Activated naive CD8-positive, alpha-beta T cell treated with anti-CD3 and anti-CD28 coated beads, Interleukin-2, amount 10 ng/mL, durations not matched to agents 7 days and 5 days (primary cell): Measurements from ENCODE around the gene ZNF586. TPM values are rescaled to one million over a fixed set of nuclear protein-coding genes. Genes with fewer than 3 reads are reported as not detected.
A peak's percentile ranks its signal among the peaks of the same experiment; 100 is the strongest.
"Not testable (repeated sequence)": the region's sequence is repeated elsewhere in the genome, so short reads cannot be mapped to it uniquely, and the experiment has no call there.

Experiments used
- ATAC-seq: fragments of 150-1000 bp; cut with Tn5 transposase; one replicate; pipeline ENCODE4 v1.10.0; 2021; ENCODE audit warnings: low read depth, moderate library complexity
- POLR2A ChIA-PET: fragments of 350-600 bp; sonication (Branson Sonifier 250); formaldehyde crosslinking; loops from one replicate; lab custom pipeline; 2021; ENCODE audit warnings: antibody characterized with exemption; lab: Charles Lee
- DNase-seq: peaks from one replicate; pipeline ENCODE4 v3.0.0; 2021
- H3K27ac Mint-ChIP-seq: one replicate; pipeline ENCODE4 v1.8.0; 2022; ENCODE audit warnings: mild to moderate bottlenecking, mixed read lengths
- H3K27me3 Mint-ChIP-seq: one replicate; pipeline ENCODE4 v1.8.0; 2022; ENCODE audit warnings: mild to moderate bottlenecking, moderate library complexity, mixed read lengths
- H3K36me3 Mint-ChIP-seq: one replicate; pipeline ENCODE4 v1.8.0; 2021; ENCODE audit warnings: mild to moderate bottlenecking, mixed read lengths
- H3K4me1 Mint-ChIP-seq: one replicate; pipeline ENCODE4 v1.8.0; 2021; ENCODE audit warnings: mixed read lengths
- H3K4me3 Mint-ChIP-seq: one replicate; pipeline ENCODE4 v1.8.0; 2022; ENCODE audit warnings: mild to moderate bottlenecking, moderate library complexity, mixed read lengths
- H3K9me3 Mint-ChIP-seq: one replicate; pipeline ENCODE4 v1.8.0; 2021; ENCODE audit warnings: mixed read lengths
- total RNA-seq, 2 experiments: library from RNA; stranded (reverse); gene quantifications; one replicate each; pipeline ENCODE4 v1.2.3, GENCODE V29; 2021

The ZNF586 gene
- total RNA-seq, 2 experiments from 2014 or later, result 29.0 to 29.2 TPM

- Mint-ChIP-seq H3K36me3 (peaks cover 62% of the 10 kb centered on the region), H3K4me3 (peak overlapping the region; percentile 49), H3K9me3 (peaks cover 30% of the 10 kb centered on the region), H3K4me1 (peaks cover 26% of the 10 kb centered on the region), H3K27ac (peak overlapping the region; percentile 62), H3K27me3 (no peaks in the 10 kb centered on the region)
- ATAC-seq (no peak), DNase-seq (no peak)
- POLR2A ChIA-PET, result no interaction called here
Measured at GRCh38 chr19:57771417-57771816, 1.9 kb downstream of the ZNF586 start.

- POLR2A ChIA-PET, result no interaction called here
- no peak for ATAC-seq
- Mint-ChIP-seq H3K27ac (no peak overlapping the region), H3K4me1 (peaks cover 27% of the 10 kb centered on the region), H3K27me3 (no peaks in the 10 kb centered on the region), H3K9me3 (peaks cover 35% of the 10 kb centered on the region), H3K36me3 (peaks cover 76% of the 10 kb centered on the region), H3K4me3 (peak overlapping the region; percentile 33)
- no peak for DNase-seq
Measured at GRCh38 chr19:57773488-57773887, 4.0 kb downstream of the ZNF586 start.

- peaks cover 89% of the 10 kb centered on the region for H3K36me3 Mint-ChIP-seq
- DNase-seq (no peak), ATAC-seq (no peak)
- POLR2A ChIA-PET, result no interaction called here
- H3K27me3 Mint-ChIP-seq, result no peaks in the 10 kb centered on the region
- no peak overlapping the region for H3K27ac Mint-ChIP-seq
- peaks cover 59% of the 10 kb centered on the region for H3K9me3 Mint-ChIP-seq
- peaks cover 14% of the 10 kb centered on the region for H3K4me1 Mint-ChIP-seq
- no peak overlapping the region for H3K4me3 Mint-ChIP-seq
Measured at GRCh38 chr19:57776764-57777296, 7.4 kb downstream of the ZNF586 start.

GRCh38 chr19:57778336-57778735 lies 8.9 kb downstream of the ZNF586 start:
- DNase-seq (no peak), ATAC-seq (no peak)
- Mint-ChIP-seq H3K4me3 (no peak overlapping the region), H3K4me1 (peaks cover 6% of the 10 kb centered on the region), H3K9me3 (peaks cover 53% of the 10 kb centered on the region), H3K27ac (no peak overlapping the region), H3K36me3 (peaks cover 80% of the 10 kb centered on the region), H3K27me3 (no peaks in the 10 kb centered on the region)
- POLR2A ChIA-PET, result interaction anchor here (0.7 kb wide), 1 partner anchor 26 kb away, joined by 3 read pairs; no protein-coding TSS in a partner anchor

- H3K4me3 Mint-ChIP-seq, result no peak overlapping the region
- DNase-seq, result no peak
- no peak overlapping the region for H3K27ac Mint-ChIP-seq
- POLR2A ChIA-PET, result no interaction called here
- peaks cover 49% of the 10 kb centered on the region for H3K9me3 Mint-ChIP-seq
- H3K36me3 Mint-ChIP-seq, result peaks cover 79% of the 10 kb centered on the region
- H3K4me1 Mint-ChIP-seq, result peaks cover 2% of the 10 kb centered on the region
- H3K27me3 Mint-ChIP-seq, result no peaks in the 10 kb centered on the region
- no peak for ATAC-seq
Measured at GRCh38 chr19:57779220-57779845, 9.9 kb downstream of the ZNF586 start.

GRCh38 chr19:57786286-57786685 lies 16.8 kb downstream of the ZNF586 start:
- Mint-ChIP-seq H3K9me3 (peaks cover 32% of the 10 kb centered on the region), H3K27ac (no peak overlapping the region)
- POLR2A ChIA-PET, result interaction anchor here (0.7 kb wide), 1 partner anchor 122 kb away, joined by 3 read pairs; no protein-coding TSS in a partner anchor

GRCh38 chr19:57786906-57787305 lies 17.4 kb downstream of the ZNF586 start:
- Mint-ChIP-seq H3K27ac (no peak overlapping the region), H3K9me3 (peaks cover 29% of the 10 kb centered on the region), H3K27me3 (no peaks in the 10 kb centered on the region), H3K36me3 (peaks cover 75% of the 10 kb centered on the region), H3K4me3 (no peak overlapping the region), H3K4me1 (peaks cover 11% of the 10 kb centered on the region)
- ATAC-seq (no peak), DNase-seq (no peak)
- POLR2A ChIA-PET, result interaction anchor here (0.7 kb wide), 1 partner anchor 121 kb away, joined by 3 read pairs; no protein-coding TSS in a partner anchor

More at GRCh38 chr19:57786286-57786685, 16.8 kb downstream of the ZNF586 start:
- peaks cover 74% of the 10 kb centered on the region for H3K36me3 Mint-ChIP-seq
- no peak overlapping the region for H3K4me3 Mint-ChIP-seq
- no peaks in the 10 kb centered on the region for H3K27me3 Mint-ChIP-seq
- no peak for ATAC-seq
- H3K4me1 Mint-ChIP-seq, result peaks cover 11% of the 10 kb centered on the region
- no peak for DNase-seq

GRCh38 chr19:57788114-57788692 lies 18.7 kb downstream of the ZNF586 start:
- H3K9me3 Mint-ChIP-seq, result peaks cover 28% of the 10 kb centered on the region
- peak overlapping the region; percentile 15 for H3K4me3 Mint-ChIP-seq
- peak overlapping the region; percentile 13 for H3K27ac Mint-ChIP-seq
- H3K36me3 Mint-ChIP-seq, result peaks cover 75% of the 10 kb centered on the region
- ATAC-seq, result no peak
- DNase-seq, result no peak
- H3K27me3 Mint-ChIP-seq, result no peaks in the 10 kb centered on the region
- POLR2A ChIA-PET, result no interaction called here
- H3K4me1 Mint-ChIP-seq, result peaks cover 11% of the 10 kb centered on the region

- peaks cover 28% of the 10 kb centered on the region for H3K9me3 Mint-ChIP-seq
- ATAC-seq, result no peak
- H3K27me3 Mint-ChIP-seq, result no peaks in the 10 kb centered on the region
- no peak overlapping the region for H3K4me3 Mint-ChIP-seq
- no peak for DNase-seq
- no peak overlapping the region for H3K27ac Mint-ChIP-seq
- peaks cover 73% of the 10 kb centered on the region for H3K36me3 Mint-ChIP-seq
- H3K4me1 Mint-ChIP-seq, result peaks cover 11% of the 10 kb centered on the region
- POLR2A ChIA-PET, result no interaction called here
Measured at GRCh38 chr19:57789288-57789687, 19.8 kb downstream of the ZNF586 start.

- not testable (repeated sequence) for ATAC-seq, H3K27ac Mint-ChIP-seq, H3K9me3 Mint-ChIP-seq, DNase-seq, H3K27me3 Mint-ChIP-seq, H3K4me3 Mint-ChIP-seq, H3K4me1 Mint-ChIP-seq
- POLR2A ChIA-PET, result interaction anchor here (0.6 kb wide), 1 partner anchor 71 kb away, joined by 4 read pairs; no protein-coding TSS in a partner anchor
- H3K36me3 Mint-ChIP-seq, result peaks cover 53% of the 10 kb centered on the region
Measured at GRCh38 chr19:57796580-57796979, 27.1 kb downstream of the ZNF586 start.

GRCh38 chr19:57800696-57801095 lies 31.2 kb downstream of the ZNF586 start:
- Mint-ChIP-seq H3K4me3 (no peak overlapping the region), H3K4me1 (peaks cover 29% of the 10 kb centered on the region), H3K36me3 (peaks cover 39% of the 10 kb centered on the region), H3K27ac (no peak overlapping the region), H3K27me3 (no peaks in the 10 kb centered on the region), H3K9me3 (no peaks in the 10 kb centered on the region)
- POLR2A ChIA-PET, result interaction anchor here (0.6 to 1.1 kb wide), 4 partner anchors 14 to 1297 kb away, joined by 3 to 6 read pairs (median 4); partner anchors contain the start of genes ZNF552 and ZNF586
- ATAC-seq (no peak), DNase-seq (no peak)

GRCh38 chr19:57802269-57802668 lies 32.8 kb downstream of the ZNF586 start:
- no peak overlapping the region for H3K27ac Mint-ChIP-seq
- no peaks in the 10 kb centered on the region for H3K9me3 Mint-ChIP-seq
- H3K36me3 Mint-ChIP-seq, result peaks cover 31% of the 10 kb centered on the region

GRCh38 chr19:57803265-57803593 lies 33.8 kb downstream of the ZNF586 start:
- POLR2A ChIA-PET, result no interaction called here
- no peaks in the 10 kb centered on the region for H3K9me3 Mint-ChIP-seq
- peaks cover 28% of the 10 kb centered on the region for H3K4me1 Mint-ChIP-seq
- H3K27ac Mint-ChIP-seq, result peak overlapping the region; percentile 72
- no peak for ATAC-seq
- no peaks in the 10 kb centered on the region for H3K27me3 Mint-ChIP-seq
- peak overlapping the region; percentile 71 for H3K4me3 Mint-ChIP-seq
- DNase-seq, result no peak
- peaks cover 38% of the 10 kb centered on the region for H3K36me3 Mint-ChIP-seq

More at GRCh38 chr19:57802269-57802668, 32.8 kb downstream of the ZNF586 start:
- H3K4me1 Mint-ChIP-seq, result peaks cover 30% of the 10 kb centered on the region
- H3K4me3 Mint-ChIP-seq, result no peak overlapping the region
- DNase-seq (no peak), ATAC-seq (no peak)
- H3K27me3 Mint-ChIP-seq, result no peaks in the 10 kb centered on the region
- POLR2A ChIA-PET, result interaction anchor here (1.3 kb wide), 1 partner anchor 13 kb away, joined by 6 read pairs; the partner anchor contains the start of gene ZNF552
